CD4-positive, alpha-beta T cell treated with Interleukin-17A for 4 hours (primary cell): ENCODE results near the gene PHF23.
A peak's percentile ranks its signal among the peaks of the same experiment; 100 is the strongest.

Experiments
- DNase-seq: peaks from one replicate; pipeline ENCODE4 v3.0.0-alpha.2; 2020; ENCODE audit warnings: mixed read lengths

PHF23 gene

GRCh38 chr17:7239091-7240027, at the start of gene PHF23:
Gene PHF23 (minus strand): TSS chr17:7239457. CDS start chr17:7239279, 178 bp downstream.
- DNase-seq: peak; percentile 99

DNA sequence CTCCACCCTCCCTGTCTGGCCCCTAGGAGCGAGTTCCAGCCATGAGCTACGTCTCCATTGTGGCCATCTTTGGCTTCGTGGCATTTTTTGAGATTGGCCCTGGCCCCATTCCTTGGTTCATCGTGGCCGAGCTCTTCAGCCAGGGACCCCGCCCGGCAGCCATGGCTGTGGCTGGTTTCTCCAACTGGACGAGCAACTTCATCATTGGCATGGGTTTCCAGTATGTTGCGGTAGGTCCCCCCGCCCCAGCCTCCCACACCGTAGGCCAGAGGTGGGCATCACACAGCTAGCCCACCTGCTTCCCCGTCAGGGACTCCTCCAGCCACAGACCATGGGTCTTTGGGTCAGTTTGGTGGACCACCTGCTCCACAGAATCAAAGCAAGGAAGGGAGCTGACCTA, 46.4 kb upstream of the PHF23 start:
- no peak for DNase-seq

DNA sequence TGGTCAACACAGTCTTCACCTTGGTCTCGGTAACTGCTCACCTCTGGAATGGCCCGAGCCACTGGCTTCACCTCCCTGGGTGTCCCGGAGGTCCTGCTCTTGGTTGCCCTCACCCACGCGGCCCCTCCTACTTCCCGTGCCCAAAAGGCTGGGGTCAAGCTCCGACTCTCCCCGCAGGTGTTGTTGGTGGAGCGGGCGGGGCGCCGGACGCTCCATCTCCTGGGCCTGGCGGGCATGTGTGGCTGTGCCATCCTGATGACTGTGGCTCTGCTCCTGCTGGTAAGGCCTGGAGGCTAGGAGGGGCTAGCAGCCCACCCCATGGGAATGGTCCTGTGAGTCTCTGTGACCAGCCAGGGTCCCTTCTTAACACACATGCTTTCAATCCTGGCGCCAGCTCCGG, 45.7 kb upstream of the PHF23 start:
- no peak for DNase-seq

- no peak for DNase-seq
Measured at GRCh38 chr17:7283471-7284216, 44.4 kb upstream of the PHF23 start.

- no peak for DNase-seq
Measured at GRCh38 chr17:7282752-7283321, 43.6 kb upstream of the PHF23 start.

DNA sequence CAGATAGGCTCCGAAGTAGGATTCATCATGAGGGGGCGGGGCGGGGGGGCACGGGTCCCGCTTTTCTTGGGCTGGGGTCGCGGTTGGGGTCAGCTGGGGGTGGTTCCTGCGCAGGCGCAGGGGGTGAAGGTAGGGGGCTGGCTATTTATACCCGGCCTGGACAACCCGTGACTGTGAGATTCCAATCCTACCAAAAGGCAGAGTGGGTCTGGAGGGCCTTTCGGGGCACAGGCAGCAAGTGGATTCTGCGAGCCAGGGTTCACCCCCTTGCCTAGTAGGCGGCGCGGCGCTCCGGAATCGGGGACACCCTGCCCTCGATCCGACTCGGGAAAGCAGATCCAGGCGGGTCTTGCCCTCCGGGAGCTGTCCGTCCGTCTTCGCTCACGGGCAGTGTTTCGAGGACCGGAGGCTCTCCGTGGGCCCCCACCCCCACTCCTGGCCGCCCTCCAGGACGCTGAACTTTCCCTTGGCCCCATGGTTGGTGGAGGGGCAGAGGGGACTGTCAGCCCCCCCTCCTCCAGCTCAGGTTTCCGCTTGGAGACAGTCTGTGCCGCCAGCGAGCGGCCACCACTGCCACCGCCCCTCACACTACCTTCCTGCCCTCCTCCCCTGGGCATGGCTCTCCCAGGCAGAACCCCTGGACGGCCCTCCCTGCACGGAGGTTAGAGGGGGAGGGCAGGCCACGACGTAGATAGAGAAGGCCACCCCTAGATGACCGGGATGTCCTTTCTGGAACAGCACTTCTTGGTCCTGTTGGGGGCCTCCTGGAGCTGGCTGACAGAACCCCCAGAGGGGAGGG, 42.9 kb upstream of the PHF23 start:
- DNase-seq: peak; percentile 19

DNA sequence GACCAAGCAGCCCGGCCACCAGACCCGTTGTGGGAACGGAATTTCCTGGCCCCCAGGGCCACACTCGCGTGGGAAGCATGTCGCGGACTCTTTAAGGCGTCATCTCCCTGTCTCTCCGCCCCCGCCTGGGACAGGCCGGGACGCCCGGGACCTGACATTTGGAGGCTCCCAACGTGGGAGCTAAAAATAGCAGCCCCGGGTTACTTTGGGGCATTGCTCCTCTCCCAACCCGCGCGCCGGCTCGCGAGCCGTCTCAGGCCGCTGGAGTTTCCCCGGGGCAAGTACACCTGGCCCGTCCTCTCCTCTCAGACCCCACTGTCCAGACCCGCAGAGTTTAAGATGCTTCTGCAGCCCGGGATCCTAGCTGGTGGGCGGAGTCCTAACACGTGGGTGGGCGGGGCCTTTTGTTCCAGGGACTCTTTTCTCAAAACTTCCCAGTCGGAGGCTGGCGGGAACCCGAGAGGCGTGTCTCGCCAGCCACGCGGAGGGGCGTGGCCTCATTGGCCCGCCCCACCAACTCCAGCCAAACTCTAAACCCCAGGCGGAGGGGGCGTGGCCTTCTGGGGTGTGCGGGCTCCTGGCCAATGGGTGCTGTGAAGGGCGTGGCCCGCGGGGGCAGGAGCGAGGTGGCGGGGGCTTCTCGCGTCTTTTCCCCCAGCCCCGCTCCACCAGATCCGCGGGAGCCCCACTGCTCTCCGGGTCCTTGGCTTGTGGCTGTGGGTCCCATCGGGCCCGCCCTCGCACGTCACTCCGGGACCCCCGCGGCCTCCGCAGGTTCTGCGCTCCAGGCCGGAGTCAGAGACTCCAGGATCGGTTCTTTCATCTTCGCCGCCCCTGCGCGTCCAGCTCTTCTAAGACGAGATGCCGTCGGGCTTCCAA, 42.1 kb upstream of the PHF23 start, which contains the start of gene SLC2A4:
Gene SLC2A4, plus strand, starts transcription at position 645 of the 879 bp plus-strand sequence. Its CDS starts 217 bp downstream, at position 862.
- peak; percentile 90 for DNase-seq

- peak; percentile 86 for DNase-seq
Measured at GRCh38 chr17:7280519-7281073, 41.3 kb upstream of the PHF23 start.

- no peak for DNase-seq
Measured at GRCh38 chr17:7279448-7279847, 40.2 kb upstream of the PHF23 start.

DNA sequence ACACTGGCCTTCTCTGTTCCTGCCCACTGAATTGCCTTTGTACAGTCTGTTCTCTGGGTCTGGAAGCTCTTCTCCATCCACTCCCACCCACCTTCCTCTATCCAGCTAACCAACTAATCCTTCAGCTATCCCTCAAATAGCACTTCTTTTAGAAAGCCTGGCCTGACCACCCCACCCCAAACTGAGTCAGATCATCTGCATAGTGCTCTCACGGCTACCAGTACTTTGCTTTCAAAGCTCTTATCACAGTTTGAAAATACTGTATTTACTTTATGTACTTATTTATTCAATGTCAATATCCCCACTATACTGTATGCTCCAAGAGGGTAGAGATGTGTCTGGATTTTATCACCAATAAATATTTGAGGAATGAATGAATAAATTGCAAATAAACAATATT, 27.5 kb upstream of the PHF23 start:
- no peak for DNase-seq

- no peak for DNase-seq
Measured at GRCh38 chr17:7263801-7264078, 24.5 kb upstream of the PHF23 start.

DNA sequence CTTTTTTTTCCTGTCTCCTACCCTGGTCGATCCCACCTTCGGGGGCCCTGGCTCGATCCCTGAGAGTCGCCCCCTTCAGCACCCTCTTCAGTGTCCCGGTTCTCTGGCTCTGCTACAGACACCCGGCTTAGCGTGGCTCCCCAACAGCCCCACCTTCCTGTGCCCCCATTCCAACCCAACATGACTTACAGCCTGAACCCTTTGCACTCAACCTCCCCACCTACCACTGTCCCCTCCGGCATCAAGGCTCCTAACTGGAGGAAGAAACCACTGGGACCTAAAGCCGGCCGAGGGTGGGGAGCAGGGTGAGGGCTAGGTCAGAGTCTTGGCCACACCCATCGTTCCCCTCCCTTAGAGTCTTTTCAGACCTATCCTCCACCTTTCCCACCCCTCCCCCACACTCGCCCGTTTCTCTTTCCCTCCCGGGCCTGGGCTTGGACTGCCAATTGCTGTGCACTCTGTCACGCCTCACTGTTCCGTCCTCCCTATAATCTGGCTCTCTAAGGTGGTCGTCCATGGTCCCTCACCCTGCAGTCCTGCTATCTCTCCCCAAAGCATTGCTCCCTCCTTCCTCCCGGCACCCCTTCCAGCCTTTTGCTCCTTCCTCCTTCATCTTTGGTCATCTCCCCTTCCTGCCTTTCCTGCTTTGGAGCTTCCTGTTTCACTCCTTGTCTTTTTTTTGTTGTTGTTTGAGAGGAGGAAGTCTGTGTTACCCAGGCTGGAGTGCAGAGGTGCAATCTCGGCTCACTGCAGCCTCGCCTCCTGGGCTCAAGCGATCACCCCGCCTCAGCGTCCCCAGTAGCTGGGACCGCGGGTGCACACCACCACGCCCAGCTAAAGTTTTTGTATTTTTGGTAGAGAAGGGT, 23.9 kb upstream of the PHF23 start:
- peak; percentile 19 for DNase-seq

DNA sequence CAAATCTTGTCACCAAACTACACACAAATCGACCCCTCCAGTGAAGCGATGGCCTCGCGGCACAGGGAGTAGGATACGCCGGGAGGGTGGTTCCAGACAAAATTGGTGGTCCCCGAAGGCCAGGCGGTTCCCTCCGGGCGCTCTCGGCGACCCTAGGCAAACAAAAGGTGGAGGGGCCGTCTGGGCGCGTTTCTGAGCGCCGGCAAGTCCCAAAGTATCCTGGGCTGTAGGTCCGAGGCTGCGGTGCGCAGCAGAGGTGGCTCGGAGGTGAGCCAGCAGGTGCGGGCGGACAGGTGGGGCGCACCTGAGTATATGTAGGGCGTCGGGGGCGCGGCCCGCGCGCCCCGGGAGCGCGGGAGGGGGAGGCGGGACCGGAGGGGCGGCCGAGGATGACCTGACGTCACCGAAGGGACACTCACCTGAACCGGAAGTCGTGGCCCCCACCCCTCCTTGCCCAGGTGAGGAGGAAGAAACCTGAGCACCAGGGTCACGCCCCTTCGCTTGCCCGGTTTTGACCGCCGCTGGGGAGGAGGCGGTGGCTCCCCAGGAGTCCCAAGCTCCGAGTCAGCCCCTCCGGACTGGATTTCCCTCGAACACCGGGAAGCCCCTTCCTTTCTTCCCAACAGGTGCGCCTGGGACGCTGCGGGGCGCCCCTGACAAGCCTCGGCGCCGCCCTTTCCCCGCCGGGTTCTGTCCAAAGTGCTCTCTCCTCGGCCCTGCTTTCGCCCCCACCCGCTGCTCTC, 23.1 kb upstream of the PHF23 start, which contains the start of gene CLDN7:
Gene CLDN7, minus strand, starts transcription at position 287 of the 743 bp plus-strand sequence. CDS start 435 bp downstream, outside the sequence.
- DNase-seq: peak; percentile 19

- peak; percentile 46 for DNase-seq
Measured at GRCh38 chr17:7261379-7262191, 22.3 kb upstream of the PHF23 start.

GRCh38 chr17:7260651-7261378, 21.6 kb upstream of the PHF23 start:
- DNase-seq: peak; percentile 59

GRCh38 chr17:7260151-7260550, 20.9 kb upstream of the PHF23 start:
- DNase-seq: no peak

GRCh38 chr17:7259555-7259889, 20.3 kb upstream of the PHF23 start:
- DNase-seq: no peak
